Measurements from ENCODE around the gene MRPS18A. TPM values are rescaled to one million over a fixed set of nuclear protein-coding genes. Genes with fewer than 3 reads are reported as not detected.
A peak's percentile ranks its signal among the peaks of the same experiment; 100 is the strongest.

MRPS18A gene
- total and polyA plus RNA-seq, 2 experiments from 2014 or later: 58.6 to 62.7 TPM

DNA sequence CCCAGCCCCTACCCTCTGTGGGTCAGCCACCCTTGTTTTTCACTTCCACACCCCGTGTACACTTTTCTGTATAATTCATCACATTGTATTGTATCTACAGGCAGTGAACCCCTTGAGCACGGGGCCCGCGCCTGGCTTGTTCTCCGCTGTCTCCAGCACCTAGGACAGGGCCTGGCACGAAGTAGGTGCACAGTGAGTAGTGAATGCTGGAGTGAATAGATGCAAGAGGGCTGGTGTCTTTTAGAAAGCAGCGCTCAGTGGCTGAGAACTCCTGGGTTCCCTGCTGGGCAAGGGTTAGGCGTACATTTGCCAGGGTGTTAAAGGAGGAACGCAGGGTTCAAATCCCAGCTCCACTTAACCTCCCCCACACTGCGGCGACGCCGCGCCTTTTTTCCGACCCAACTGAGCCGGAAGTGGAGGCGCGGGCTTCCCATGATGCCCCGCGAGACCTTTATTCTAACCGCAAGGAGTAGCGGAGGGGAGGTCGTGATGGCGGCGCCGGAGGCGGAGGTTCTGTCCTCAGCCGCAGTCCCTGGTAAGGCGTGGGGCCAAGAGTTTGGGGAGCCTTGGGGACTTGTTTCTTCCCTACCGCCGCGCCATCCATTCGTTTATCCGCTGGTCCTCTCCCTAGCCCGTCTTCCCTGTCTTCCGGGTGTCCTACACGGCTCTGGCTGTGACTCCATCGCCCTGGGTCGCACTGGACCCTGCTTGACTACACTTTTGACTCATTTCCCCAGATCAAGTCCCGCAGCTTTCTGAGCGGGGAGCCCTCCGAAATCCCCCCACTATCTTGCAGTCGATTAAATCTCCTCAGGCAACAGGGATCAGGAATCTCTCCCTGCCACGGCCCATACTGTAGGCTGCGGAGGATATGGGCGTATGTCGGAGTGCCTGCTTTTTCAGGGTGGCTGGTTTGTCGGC is 51.9 kb downstream of the MRPS18A start, which contains the start of gene MAD2L1BP:
MAD2L1BP (plus strand) TSS at position 454 of the 921 bp plus-strand sequence; CDS start at position 490, 36 bp downstream.
- H3K79me2 ChIP-seq (replicated peaks; ENCODE audit: insufficient read depth): peaks cover 44% of the 10 kb centered on the region

More for the DNA sequence above, 51.9 kb downstream of the MRPS18A start, which contains the start of gene MAD2L1BP:
- Mint-ChIP-seq H3K9me3 (no peaks in the 10 kb centered on the region), H3K27ac (peak within 1 kb of the TSS; percentile 96), H3K27me3 (ENCODE audit: insufficient read depth, low read depth, poor library complexity) (peaks cover 4% of the 10 kb centered on the region), H3K36me3 (ENCODE audit: low read depth) (peaks cover 46% of the 10 kb centered on the region), H3K4me3 (peak within 1 kb of the TSS; percentile 98), H3K4me1 (peaks cover 18% of the 10 kb centered on the region)
- Histone ChIP-seq H3K27ac (ENCODE audit: low read depth) (peak within 1 kb of the TSS; percentile 51), H3F3A (replicated peaks; ENCODE audit: low read depth) (0 out of 2 replicates have a peak, but pooled peaks cover 6% of the 10 kb centered on the region), H3K4me1 (ENCODE audit: insufficient read depth) (peaks cover 13% of the 10 kb centered on the region), H4K20me1 (replicated peaks; ENCODE audit: insufficient read depth) (peaks cover 18% of the 10 kb centered on the region), H3K36me3 (ENCODE audit: insufficient read depth) (peaks cover 16% of the 10 kb centered on the region), H3K9me2 (ENCODE audit: insufficient read depth) (no peaks in the 10 kb centered on the region), H3K4me3 (peak within 1 kb of the TSS; percentile 99), H3K27me3 (ENCODE audit: insufficient read depth) (no peaks in the 10 kb centered on the region), H3K4me2 (peak within 1 kb of the TSS; percentile 94), H2AFZ (peak within 1 kb of the TSS; percentile 76)
- DNase-seq (ENCODE audit: low spot score) (peak; percentile 90), ATAC-seq (peak; percentile 92)
- TF ChIP-seq ZNF114 (CRISPR knock-in tag; IDR thresholded peaks at IDR 0.05) (no peak), POLR2AphosphoS5 (IDR thresholded peaks at IDR 0.05; ENCODE audit: low read depth) (peak; percentile 97), CREB1 (CRISPR knock-in tag; IDR thresholded peaks at IDR 0.05; ENCODE audit: low read depth) (0 out of 2 replicates have a peak, but pooled peaks have one; percentile 40), STAT1 (IDR thresholded peaks at IDR 0.05; ENCODE audit: unreplicated experiment) (no peak), ETS1 (IDR thresholded peaks at IDR 0.05) (peak; percentile 47; the same call in 1 of the 2 replicates), REST (IDR thresholded peaks at IDR 0.05; ENCODE audit: unreplicated experiment) (peak; percentile 87), JUNB (IDR thresholded peaks at IDR 0.05; ENCODE audit: unreplicated experiment) (no peak)
- TF ChIP-seq, protein P1, sequence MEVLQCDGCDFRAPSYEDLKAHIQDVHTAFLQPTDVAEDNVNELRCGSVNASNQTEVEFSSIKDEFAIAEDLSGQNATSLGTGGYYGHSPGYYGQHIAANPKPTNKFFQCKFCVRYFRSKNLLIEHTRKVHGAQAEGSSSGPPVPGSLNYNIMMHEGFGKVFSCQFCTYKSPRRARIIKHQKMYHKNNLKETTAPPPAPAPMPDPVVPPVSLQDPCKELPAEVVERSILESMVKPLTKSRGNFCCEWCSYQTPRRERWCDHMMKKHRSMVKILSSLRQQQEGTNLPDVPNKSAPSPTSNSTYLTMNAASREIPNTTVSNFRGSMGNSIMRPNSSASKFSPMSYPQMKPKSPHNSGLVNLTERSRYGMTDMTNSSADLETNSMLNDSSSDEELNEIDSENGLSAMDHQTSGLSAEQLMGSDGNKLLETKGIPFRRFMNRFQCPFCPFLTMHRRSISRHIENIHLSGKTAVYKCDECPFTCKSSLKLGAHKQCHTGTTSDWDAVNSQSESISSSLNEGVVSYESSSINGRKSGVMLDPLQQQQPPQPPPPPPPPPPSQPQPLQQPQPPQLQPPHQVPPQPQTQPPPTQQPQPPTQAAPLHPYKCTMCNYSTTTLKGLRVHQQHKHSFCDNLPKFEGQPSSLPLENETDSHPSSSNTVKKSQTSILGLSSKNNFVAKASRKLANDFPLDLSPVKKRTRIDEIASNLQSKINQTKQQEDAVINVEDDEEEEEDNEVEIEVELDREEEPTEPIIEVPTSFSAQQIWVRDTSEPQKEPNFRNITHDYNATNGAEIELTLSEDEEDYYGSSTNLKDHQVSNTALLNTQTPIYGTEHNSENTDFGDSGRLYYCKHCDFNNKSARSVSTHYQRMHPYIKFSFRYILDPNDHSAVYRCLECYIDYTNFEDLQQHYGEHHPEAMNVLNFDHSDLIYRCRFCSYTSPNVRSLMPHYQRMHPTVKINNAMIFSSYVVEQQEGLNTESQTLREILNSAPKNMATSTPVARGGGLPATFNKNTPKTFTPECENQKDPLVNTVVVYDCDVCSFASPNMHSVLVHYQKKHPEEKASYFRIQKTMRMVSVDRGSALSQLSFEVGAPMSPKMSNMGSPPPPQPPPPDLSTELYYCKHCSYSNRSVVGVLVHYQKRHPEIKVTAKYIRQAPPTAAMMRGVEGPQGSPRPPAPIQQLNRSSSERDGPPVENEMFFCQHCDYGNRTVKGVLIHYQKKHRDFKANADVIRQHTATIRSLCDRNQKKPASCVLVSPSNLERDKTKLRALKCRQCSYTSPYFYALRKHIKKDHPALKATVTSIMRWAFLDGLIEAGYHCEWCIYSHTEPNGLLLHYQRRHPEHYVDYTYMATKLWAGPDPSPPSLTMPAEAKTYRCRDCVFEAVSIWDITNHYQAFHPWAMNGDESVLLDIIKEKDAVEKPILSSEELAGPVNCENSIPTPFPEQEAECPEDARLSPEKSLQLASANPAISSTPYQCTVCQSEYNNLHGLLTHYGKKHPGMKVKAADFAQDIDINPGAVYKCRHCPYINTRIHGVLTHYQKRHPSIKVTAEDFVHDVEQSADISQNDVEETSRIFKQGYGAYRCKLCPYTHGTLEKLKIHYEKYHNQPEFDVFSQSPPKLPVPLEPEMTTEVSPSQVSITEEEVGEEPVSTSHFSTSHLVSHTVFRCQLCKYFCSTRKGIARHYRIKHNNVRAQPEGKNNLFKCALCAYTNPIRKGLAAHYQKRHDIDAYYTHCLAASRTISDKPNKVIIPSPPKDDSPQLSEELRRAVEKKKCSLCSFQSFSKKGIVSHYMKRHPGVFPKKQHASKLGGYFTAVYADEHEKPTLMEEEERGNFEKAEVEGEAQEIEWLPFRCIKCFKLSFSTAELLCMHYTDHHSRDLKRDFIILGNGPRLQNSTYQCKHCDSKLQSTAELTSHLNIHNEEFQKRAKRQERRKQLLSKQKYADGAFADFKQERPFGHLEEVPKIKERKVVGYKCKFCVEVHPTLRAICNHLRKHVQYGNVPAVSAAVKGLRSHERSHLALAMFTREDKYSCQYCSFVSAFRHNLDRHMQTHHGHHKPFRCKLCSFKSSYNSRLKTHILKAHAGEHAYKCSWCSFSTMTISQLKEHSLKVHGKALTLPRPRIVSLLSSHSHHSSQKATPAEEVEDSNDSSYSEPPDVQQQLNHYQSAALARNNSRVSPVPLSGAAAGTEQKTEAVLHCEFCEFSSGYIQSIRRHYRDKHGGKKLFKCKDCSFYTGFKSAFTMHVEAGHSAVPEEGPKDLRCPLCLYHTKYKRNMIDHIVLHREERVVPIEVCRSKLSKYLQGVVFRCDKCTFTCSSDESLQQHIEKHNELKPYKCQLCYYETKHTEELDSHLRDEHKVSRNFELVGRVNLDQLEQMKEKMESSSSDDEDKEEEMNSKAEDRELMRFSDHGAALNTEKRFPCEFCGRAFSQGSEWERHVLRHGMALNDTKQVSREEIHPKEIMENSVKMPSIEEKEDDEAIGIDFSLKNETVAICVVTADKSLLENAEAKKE (CRISPR knock-in tag; IDR thresholded peaks at IDR 0.05): no peak

All from GM23338 (cell line).